HepG2 (cell line): ENCODE results near the gene TSGA10IP. TPM values are rescaled to one million over a fixed set of nuclear protein-coding genes. Genes with fewer than 3 reads are reported as not detected.

Experiments
- FOXJ3 ChIP-seq: sonication (generic); formaldehyde crosslinking; IDR thresholded peaks from 2 replicates; pipeline ENCODE4 v1.4.0; 2020; ENCODE audit warnings: missing genetic modification reagents, mild to moderate bottlenecking, borderline replicate concordance
- GATA4 ChIP-seq: sonication (generic); IDR thresholded peaks from 2 replicates; pipeline ENCODE4 v1.6.1; 2016; ENCODE audit warnings: antibody characterized with exemption, low read depth, borderline replicate concordance
- GATAD2A ChIP-seq: IDR thresholded peaks from 2 replicates; pipeline ENCODE4 v1.6.1; 2016
- GLMP ChIP-seq: sonication (generic); formaldehyde crosslinking; IDR thresholded peaks from 2 replicates; pipeline ENCODE4 v1.9.0; 2021; ENCODE audit warnings: missing genetic modification reagents, mild to moderate bottlenecking, borderline replicate concordance
- IKZF1 ChIP-seq: fragments of 450-650 bp; IDR thresholded peaks from 2 replicates; pipeline ENCODE4 v1.7.1; 2016
- NFE2L1 ChIP-seq: sonication (generic); formaldehyde crosslinking; IDR thresholded peaks from 2 replicates; pipeline ENCODE4 v1.4.0; 2020; ENCODE audit warnings: missing genetic modification reagents, mild to moderate bottlenecking, borderline replicate concordance
- NFIB ChIP-seq: sonication (generic); formaldehyde crosslinking; IDR thresholded peaks from 2 replicates; pipeline ENCODE4 v1.9.0; 2021; ENCODE audit warnings: missing genetic modification reagents, mild to moderate bottlenecking, borderline replicate concordance
- RORA ChIP-seq: sonication (generic); formaldehyde crosslinking; IDR thresholded peaks from 2 replicates; pipeline ENCODE4 v1.5.0; 2020; ENCODE audit warnings: mild to moderate bottlenecking, missing genetic modification reagents, moderate library complexity
- SATB2 ChIP-seq: sonication (generic); formaldehyde crosslinking; IDR thresholded peaks from 2 replicates; pipeline ENCODE4 v1.5.0; 2020; ENCODE audit warnings: missing genetic modification reagents
- SMARCE1 ChIP-seq: fragments of 450-650 bp; IDR thresholded peaks from 2 replicates; pipeline ENCODE4 v1.6.1; 2017; ENCODE audit warnings: borderline replicate concordance
- SNAI1 ChIP-seq: sonication (generic); formaldehyde crosslinking; IDR thresholded peaks from 2 replicates; pipeline ENCODE4 v1.5.0; 2020; ENCODE audit warnings: mild to moderate bottlenecking, missing genetic modification reagents, borderline replicate concordance
- SP4 ChIP-seq: sonication (generic); formaldehyde crosslinking; IDR thresholded peaks from 2 replicates; pipeline ENCODE4 v1.8.1; 2023; ENCODE audit warnings: mild to moderate bottlenecking, missing genetic modification reagents
- SP5 ChIP-seq: IDR thresholded peaks from 2 replicates; pipeline ENCODE4 v1.6.1; 2016; ENCODE audit warnings: low read depth, borderline replicate concordance
- TFDP2 ChIP-seq: sonication (generic); formaldehyde crosslinking; IDR thresholded peaks from 2 replicates; pipeline ENCODE4 v1.4.0; 2020; ENCODE audit warnings: missing genetic modification reagents
- ZBTB2 ChIP-seq: sonication (generic); formaldehyde crosslinking; IDR thresholded peaks from 2 replicates; pipeline ENCODE4 v1.8.0; 2022; ENCODE audit warnings: low read depth, missing genetic modification reagents
- ZKSCAN1 ChIP-seq: fragments of 150-350 bp; IDR thresholded peaks from 2 replicates; pipeline ENCODE4 v1.6.1; 2014; ENCODE audit warnings: low read length
- ZNF276 ChIP-seq: sonication (generic); formaldehyde crosslinking; IDR thresholded peaks from 2 replicates; pipeline ENCODE4 v1.4.0; 2020; ENCODE audit warnings: mild to moderate bottlenecking, low read depth, missing genetic modification reagents
- ZNF550 ChIP-seq: sonication (generic); formaldehyde crosslinking; IDR thresholded peaks from 2 replicates; pipeline ENCODE4 v1.4.0; 2020; ENCODE audit warnings: mild to moderate bottlenecking, missing genetic modification reagents, borderline replicate concordance
- ZNF724P ChIP-seq: sonication (generic); formaldehyde crosslinking; IDR thresholded peaks from 2 replicates; pipeline ENCODE4 v1.8.0; 2022; ENCODE audit warnings: missing genetic modification reagents, borderline replicate concordance
- ZNF775 ChIP-seq: sonication (generic); formaldehyde crosslinking; IDR thresholded peaks from 2 replicates; pipeline ENCODE4 v1.4.0; 2020; ENCODE audit warnings: missing genetic modification reagents, mild to moderate bottlenecking, moderate library complexity, borderline replicate concordance
- ZNF891 ChIP-seq: sonication (generic); formaldehyde crosslinking; IDR thresholded peaks from 2 replicates; pipeline ENCODE4 v1.5.0; 2020; ENCODE audit warnings: mild to moderate bottlenecking, missing genetic modification reagents
- polyA plus RNA-seq, 8 experiments: library from polyadenylated mRNA; depleted of rRNA in 3 of 8; stranded (reverse) in 7 of 8; unstranded in 1 of 8; fragments of >200 nt; fragmentation: Illumina TruSeq in 4 of 8; extraction: Trizol in 4 of 8; gene quantifications; 2 replicates each; pipeline versions ENCODE4 v1.2.1 to v1.2.3, GENCODE V29; 2011 to 2016; ENCODE audit warnings: low read depth in 4 of 8, missing spikeins in 1 of 8, mixed read lengths in 1 of 8; ENCODE audit not compliant: insufficient read depth in 1 of 8
- total RNA-seq, 5 experiments: library from RNA; depleted of rRNA; stranded (reverse); fragments of >200 nt; fragmentation: Illumina TruSeq; extraction: Trizol; gene quantifications; 2 replicates each; pipeline ENCODE4 v1.2.3, GENCODE V29; 2016; ENCODE audit warnings: low read depth in 1 of 5
- TF ChIP-seq, protein P1 (sequence below): sonication (generic); formaldehyde crosslinking; IDR thresholded peaks from 2 replicates; pipeline ENCODE4 v1.4.0; 2020; ENCODE audit warnings: mild to moderate bottlenecking, missing genetic modification reagents

TSGA10IP gene
- total and polyA plus RNA-seq, 2 of the 13 experiments (the other 11 are each of a cell fraction or from before 2014, with no cell fraction given) = not detected

DNA sequence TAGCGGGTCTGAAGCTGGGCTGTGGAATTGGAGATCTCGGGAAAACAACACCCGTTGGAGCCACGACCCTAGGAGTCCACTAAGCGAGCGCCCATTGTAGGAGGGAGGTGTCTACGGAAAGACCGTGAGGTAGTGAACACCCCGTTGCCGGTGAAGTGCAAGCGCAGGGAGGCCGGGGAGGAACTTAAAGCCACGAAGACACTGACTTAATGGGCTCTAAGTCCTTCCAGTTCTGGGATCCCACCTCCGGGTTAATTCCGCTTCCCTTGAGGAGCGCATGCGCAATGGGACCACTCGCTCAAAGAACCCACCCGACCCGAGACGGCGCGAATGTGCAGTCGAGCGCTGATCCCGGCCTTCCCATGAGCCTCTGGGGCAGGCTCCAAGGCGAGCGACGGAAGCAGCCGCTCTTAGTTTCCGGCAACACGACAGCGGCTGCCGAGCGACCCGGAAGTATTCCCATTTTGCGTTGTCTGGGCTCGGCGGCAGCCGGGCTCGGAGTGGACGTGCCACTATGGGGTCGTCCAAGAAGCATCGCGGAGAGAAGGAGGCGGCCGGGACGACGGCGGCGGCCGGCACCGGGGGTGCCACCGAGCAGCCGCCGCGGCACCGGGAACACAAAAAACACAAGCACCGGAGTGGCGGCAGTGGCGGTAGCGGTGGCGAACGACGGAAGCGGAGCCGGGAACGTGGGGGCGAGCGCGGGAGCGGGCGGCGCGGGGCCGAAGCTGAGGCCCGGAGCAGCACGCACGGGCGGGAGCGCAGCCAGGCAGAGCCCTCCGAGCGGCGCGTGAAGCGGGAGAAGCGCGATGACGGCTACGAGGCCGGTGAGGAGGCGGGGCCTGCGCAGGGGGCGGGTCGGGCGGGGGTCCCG is 16.2 kb downstream of the TSGA10IP start, which contains the start of gene SART1 (continued):
- TF ChIP-seq ZNF276 (CRISPR knock-in tag) = no peak
- TF ChIP-seq NFE2L1 (CRISPR knock-in tag) = no peak
- TF ChIP-seq SMARCE1 = no peak
- TF ChIP-seq ZNF891 (CRISPR knock-in tag) = no peak
- peak; percentile 92 for TF ChIP-seq TFDP2
- peak; percentile 63 for TF ChIP-seq SP4
- TF ChIP-seq ZKSCAN1 = no peak
- no peak; the same call in 1 of the 2 replicates for TF ChIP-seq SP5
- TF ChIP-seq SNAI1 (CRISPR knock-in tag) = no peak
- TF ChIP-seq IKZF1 = no peak
- no peak for TF ChIP-seq ZNF775 (CRISPR knock-in tag)
- peak; percentile 91 for TF ChIP-seq ZBTB2 (CRISPR knock-in tag)
- no peak; the same call in 1 of the 2 replicates for TF ChIP-seq GATA4
- no peak for TF ChIP-seq ZNF724P (CRISPR knock-in tag)
- no peak for TF ChIP-seq SATB2
- TF ChIP-seq RORA (CRISPR knock-in tag) = no peak
- TF ChIP-seq ZNF550 (CRISPR knock-in tag) = no peak
- no peak for TF ChIP-seq NFIB (CRISPR knock-in tag)
- peak; percentile 22; the same call in 1 of the 2 replicates for TF ChIP-seq FOXJ3
- TF ChIP-seq, protein P1, sequence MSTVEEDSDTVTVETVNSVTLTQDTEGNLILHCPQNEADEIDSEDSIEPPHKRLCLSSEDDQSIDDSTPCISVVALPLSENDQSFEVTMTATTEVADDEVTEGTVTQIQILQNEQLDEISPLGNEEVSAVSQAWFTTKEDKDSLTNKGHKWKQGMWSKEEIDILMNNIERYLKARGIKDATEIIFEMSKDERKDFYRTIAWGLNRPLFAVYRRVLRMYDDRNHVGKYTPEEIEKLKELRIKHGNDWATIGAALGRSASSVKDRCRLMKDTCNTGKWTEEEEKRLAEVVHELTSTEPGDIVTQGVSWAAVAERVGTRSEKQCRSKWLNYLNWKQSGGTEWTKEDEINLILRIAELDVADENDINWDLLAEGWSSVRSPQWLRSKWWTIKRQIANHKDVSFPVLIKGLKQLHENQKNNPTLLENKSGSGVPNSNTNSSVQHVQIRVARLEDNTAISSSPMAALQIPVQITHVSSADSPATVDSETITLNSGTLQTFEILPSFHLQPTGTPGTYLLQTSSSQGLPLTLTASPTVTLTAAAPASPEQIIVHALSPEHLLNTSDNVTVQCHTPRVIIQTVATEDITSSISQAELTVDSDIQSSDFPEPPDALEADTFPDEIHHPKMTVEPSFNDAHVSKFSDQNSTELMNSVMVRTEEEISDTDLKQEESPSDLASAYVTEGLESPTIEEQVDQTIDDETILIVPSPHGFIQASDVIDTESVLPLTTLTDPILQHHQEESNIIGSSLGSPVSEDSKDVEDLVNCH (CRISPR knock-in tag) = no peak
- TF ChIP-seq GATAD2A (CRISPR knock-in tag) = peak; percentile 78
- TF ChIP-seq GLMP (CRISPR knock-in tag) = no peak
